NCI-H345 treated with DMSO at 0.1 percent for 48 hours (cell line): ENCODE measurements around the gene SEC14L3.
"Not testable (repeated sequence)": the region's sequence is repeated elsewhere in the genome, so short reads cannot be mapped to it uniquely, and the experiment has no call there.

Experiments
- DNase-seq: peaks from one replicate; lab custom pipeline; 2025; ENCODE audit not compliant: unreplicated experiment; lab: John Stamatoyannopoulos, UW

The SEC14L3 gene

GRCh38 chr22:30486661-30487115, 14.9 kb upstream of the SEC14L3 start:
- DNase-seq = no peak

GRCh38 chr22:30486118-30486517, 14.3 kb upstream of the SEC14L3 start:
- DNase-seq = no peak

GRCh38 chr22:30485362-30485988, 13.7 kb upstream of the SEC14L3 start:
- DNase-seq = peak; percentile 0

- no peak for DNase-seq
These were observed 11.4 kb upstream of the SEC14L3 start for GRCh38 chr22:30483169-30483568.

GRCh38 chr22:30481711-30482110, 9.9 kb upstream of the SEC14L3 start:
- DNase-seq = no peak

- DNase-seq = no peak
These were observed 8.2 kb upstream of the SEC14L3 start for GRCh38 chr22:30479981-30480380.

- DNase-seq = peak; percentile 2
These were observed 3.0 kb upstream of the SEC14L3 start for GRCh38 chr22:30474683-30475424.

GRCh38 chr22:30474121-30474520, 2.3 kb upstream of the SEC14L3 start:
- no peak for DNase-seq

- DNase-seq = no peak
These were observed 1.3 kb upstream of the SEC14L3 start for GRCh38 chr22:30472994-30473720.

GRCh38 chr22:30470655-30471054, 1.2 kb downstream of the SEC14L3 start:
- DNase-seq = no peak

GRCh38 chr22:30469165-30469564, 2.7 kb downstream of the SEC14L3 start:
- DNase-seq = no peak

- not testable (repeated sequence) for DNase-seq
These were observed 11.3 kb downstream of the SEC14L3 start for GRCh38 chr22:30460555-30460954.

GRCh38 chr22:30460147-30460546, 11.7 kb downstream of the SEC14L3 start:
- DNase-seq = peak; percentile 1

GRCh38 chr22:30459181-30460052, 12.4 kb downstream of the SEC14L3 start:
- no peak for DNase-seq

GRCh38 chr22:30457981-30458380, 13.8 kb downstream of the SEC14L3 start:
- DNase-seq = no peak

GRCh38 chr22:30455075-30455840, 16.6 kb downstream of the SEC14L3 start:
- DNase-seq = no peak

- DNase-seq = no peak
These were observed 17.9 kb downstream of the SEC14L3 start for GRCh38 chr22:30453731-30454510.

- DNase-seq = no peak
These were observed 19.0 kb downstream of the SEC14L3 start for GRCh38 chr22:30452861-30453260.

GRCh38 chr22:30451488-30451887, 20.3 kb downstream of the SEC14L3 start:
- DNase-seq = not testable (repeated sequence)
